DOHH2 (cell line): ENCODE results near the gene LSAMP.
"Not testable (repeated sequence)": the region's sequence is repeated elsewhere in the genome, so short reads cannot be mapped to it uniquely, and the experiment has no call there.

Experiments used
- H3F3A ChIP-seq: fragments of 200-600 bp; sonication (generic), shearing (Covaris generic); 2 replicates; pipeline ENCODE4 v1.6.0; 2016; ENCODE audit warnings: antibody characterized with exemption, mild to moderate bottlenecking; ENCODE audit not compliant: control insufficient read depth, insufficient read depth
- H3K27ac ChIP-seq: fragments of 200-600 bp; sonication (generic); 2 replicates; pipeline ENCODE4 v1.5.1; 2014; ENCODE audit warnings: low read depth, mild to moderate bottlenecking, low read length, moderate library complexity
- H3K27me3 ChIP-seq: fragments of 200-600 bp; sonication (generic); 2 replicates; pipeline ENCODE4 v1.6.1; 2014; ENCODE audit warnings: mild to moderate bottlenecking, low read length, mixed read lengths; ENCODE audit not compliant: control insufficient read depth
- H3K36me3 ChIP-seq: fragments of 200-600 bp; sonication (generic); 2 replicates; pipeline ENCODE4 v1.6.1; 2014; ENCODE audit warnings: mild to moderate bottlenecking, low read length, moderate library complexity, mixed read lengths; ENCODE audit not compliant: control insufficient read depth
- H3K4me1 ChIP-seq: fragments of 200-600 bp; sonication (generic); 2 replicates; pipeline ENCODE4 v1.6.1; 2014; ENCODE audit warnings: mild to moderate bottlenecking, low read length, mixed read lengths; ENCODE audit not compliant: control insufficient read depth
- H3K4me2 ChIP-seq: fragments of 200-600 bp; sonication (generic); 2 replicates; pipeline ENCODE4 v1.6.0; 2014; ENCODE audit warnings: mild to moderate bottlenecking, low read length, moderate library complexity
- H3K4me3 ChIP-seq: fragments of 200-600 bp; sonication (generic); 2 replicates; pipeline ENCODE4 v1.5.1; 2014; ENCODE audit warnings: mild to moderate bottlenecking, low read length, mixed read lengths
- H3K79me2 ChIP-seq: fragments of 200-600 bp; sonication (generic); 2 replicates; pipeline ENCODE4 v1.6.1; 2014; ENCODE audit warnings: mild to moderate bottlenecking, low read length, mixed read lengths; ENCODE audit not compliant: control insufficient read depth
- H3K9me2 ChIP-seq: fragments of 200-600 bp; sonication (generic); replicated peaks from 2 replicates; pipeline ENCODE4 v1.6.1; 2014; ENCODE audit warnings: mild to moderate bottlenecking, low read length, mixed read lengths; ENCODE audit not compliant: control insufficient read depth
- H3K9me3 ChIP-seq: fragments of 200-600 bp; sonication (generic); 2 replicates; pipeline ENCODE4 v1.6.1; 2014; ENCODE audit warnings: antibody characterized with exemption, low read length, mixed read lengths; ENCODE audit not compliant: control insufficient read depth, insufficient read depth
- H4K20me1 ChIP-seq: fragments of 200-600 bp; sonication (generic); 2 replicates; pipeline ENCODE4 v1.6.0; 2014; ENCODE audit warnings: low read depth, mild to moderate bottlenecking, antibody characterized with exemption, low read length, moderate library complexity; ENCODE audit not compliant: control insufficient read depth, insufficient read depth
- CTCF ChIP-seq: fragments of 200-600 bp; sonication (generic); IDR thresholded peaks from one replicate; pipeline ENCODE4 v1.5.1; 2014; ENCODE audit warnings: antibody characterized with exemption, mild to moderate bottlenecking, low read depth, low read length; ENCODE audit not compliant: poor library complexity, severe bottlenecking
- EZH2phosphoT487 ChIP-seq: fragments of 200-600 bp; sonication (generic); IDR thresholded peaks from 2 replicates; pipeline ENCODE4 v1.6.1; 2017; ENCODE audit warnings: borderline replicate concordance, mild to moderate bottlenecking, antibody characterized with exemption, low read length, moderate library complexity, mixed read lengths

Gene LSAMP

GRCh38 chr3:115760716-115761115 lies 684.6 kb downstream of the LSAMP start:
- Histone ChIP-seq H3F3A (no peaks in the 10 kb centered on the region), H3K27me3 (peaks cover 2% of the 10 kb centered on the region; the same call in 1 of the 2 replicates), H3K4me3 (no peak overlapping the region), H3K9me3 (no peaks in the 10 kb centered on the region), H3K36me3 (no peaks in the 10 kb centered on the region), H3K79me2 (no peaks in the 10 kb centered on the region), H3K27ac (no peak overlapping the region), H4K20me1 (no peaks in the 10 kb centered on the region), H3K4me1 (no peaks in the 10 kb centered on the region), H3K9me2 (no peaks in the 10 kb centered on the region), H3K4me2 (no peak overlapping the region)
- TF ChIP-seq EZH2phosphoT487 (no peak), CTCF (no peak)

- no peaks in the 10 kb centered on the region for H3F3A ChIP-seq
- H3K27ac ChIP-seq: no peak overlapping the region
- H3K4me1 ChIP-seq: no peaks in the 10 kb centered on the region
- peaks cover 2% of the 10 kb centered on the region; the same call in 1 of the 2 replicates for H3K27me3 ChIP-seq
- H3K9me2 ChIP-seq: no peaks in the 10 kb centered on the region
- TF ChIP-seq EZH2phosphoT487 (no peak), CTCF (no peak)
- no peaks in the 10 kb centered on the region for H4K20me1 ChIP-seq
- H3K9me3 ChIP-seq: no peaks in the 10 kb centered on the region
- no peak overlapping the region for H3K4me3 ChIP-seq
- H3K36me3 ChIP-seq: no peaks in the 10 kb centered on the region
- no peak overlapping the region for H3K4me2 ChIP-seq
- H3K79me2 ChIP-seq: no peaks in the 10 kb centered on the region
Observed at GRCh38 chr3:115758076-115758763, 687.1 kb downstream of the LSAMP start.

- not testable (repeated sequence) for H3K4me1 ChIP-seq, H3K27ac ChIP-seq, H3K9me3 ChIP-seq, H3K27me3 ChIP-seq, H3K36me3 ChIP-seq, H3K4me3 ChIP-seq, H3K79me2 ChIP-seq, H3K9me2 ChIP-seq, H3F3A ChIP-seq, H3K4me2 ChIP-seq, H4K20me1 ChIP-seq
Observed at GRCh38 chr3:115752978-115753377, 692.3 kb downstream of the LSAMP start.
